ENCODE measurements around the gene CTF1. TPM values are rescaled to one million over a fixed set of nuclear protein-coding genes. Genes with fewer than 3 reads are reported as not detected.

Gene CTF1
- total and polyA plus RNA-seq, 10 of the 15 experiments (the other 5 are each of a cell fraction or from before 2014, with no cell fraction given): 0.04 to 0.46 (median 0.11) TPM; not detected in 3

- H2AFZ ChIP-seq (ENCODE audit: control insufficient read depth, low read depth, low read length): no peak overlapping the region
- peaks cover 16% of the 10 kb centered on the region for H3K4me1 ChIP-seq (ENCODE audit: control insufficient read depth, insufficient read depth, low read length)
- peaks cover 19% of the 10 kb centered on the region for H3K79me2 ChIP-seq (ENCODE audit: control insufficient read depth, insufficient read depth, low read length)
- POLR2A ChIA-PET: interaction anchor here (0.5 to 0.8 kb wide), 2 partner anchors 189 to 259 kb away, joined by 3 to 4 read pairs; no protein-coding TSS in a partner anchor
- no peaks in the 10 kb centered on the region for H3K27me3 ChIP-seq (replicated peaks in 1 of 2; ENCODE audit: control insufficient read depth in 2 of 2, insufficient read depth in 2 of 2, low read length in 1 of 2)
- in situ Hi-C loops (cut with MboI) (loop anchor here (10.0 kb wide), 2 partner anchors 762 to 922 kb away; partner anchors contain the start of gene ZNF267), intact Hi-C loops (cut with micrococcal nuclease; ENCODE audit: unreplicated experiment) (loop anchor here (1.0 to 10.0 kb wide), 4 partner anchors 142 to 922 kb away; partner anchors contain the start of genes VKORC1 and ZNF267)
- TF ChIP-seq MEF2B (IDR thresholded peaks at IDR 0.05; ENCODE audit: partially characterized antibody, poor library complexity, severe bottlenecking): no peak
- no peak for TF ChIP-seq STAT1 (conservative IDR thresholded peaks at IDR 0.05)
- no peak for TF ChIP-seq BCL3 (IDR thresholded peaks at IDR 0.05; ENCODE audit: borderline replicate concordance, insufficient read depth, low read depth, low read length, poor library complexity, severe bottlenecking)
- no peak for TF ChIP-seq EZH2 (IDR thresholded peaks at IDR 0.05; ENCODE audit: borderline replicate concordance, control insufficient read depth, low read depth, low read length)
- no peak for TF ChIP-seq DPF2 (IDR thresholded peaks at IDR 0.05)
- TF ChIP-seq KLF5 (IDR thresholded peaks at IDR 0.05; ENCODE audit: partially characterized antibody): no peak
- TF ChIP-seq MLLT1 (IDR thresholded peaks at IDR 0.05): no peak
- no peak for TF ChIP-seq SIX5 (IDR thresholded peaks at IDR 0.05; ENCODE audit: low read depth, low read length, severe bottlenecking)
- no peak for TF ChIP-seq CUX1 (IDR thresholded peaks at IDR 0.05; ENCODE audit: insufficient replicate concordance, low read depth, low read length)
- no peak for TF ChIP-seq KDM1A (IDR thresholded peaks at IDR 0.05; ENCODE audit: borderline replicate concordance)
- no peak for TF ChIP-seq TCF12 (IDR thresholded peaks at IDR 0.05; ENCODE audit: low read depth, low read length)
- TF ChIP-seq BMI1 (IDR thresholded peaks at IDR 0.05; ENCODE audit: borderline replicate concordance): no peak
- H3K4me3 ChIP-seq: no peak overlapping the region
- H3K4me2 ChIP-seq (ENCODE audit: control insufficient read depth, insufficient read depth): no peak overlapping the region
- BruUV-seq (replicated peaks): no TSS peak
- H4K20me1 ChIP-seq (ENCODE audit: control insufficient read depth, insufficient read depth): no peaks in the 10 kb centered on the region
- SMC1A ChIA-PET (ENCODE audit: uncharacterized antibody, unreplicated experiment): interaction anchor here (1.1 to 2.5 kb wide), 5 partner anchors 12 to 507 kb away, joined by 3 to 12 read pairs (median 6); no protein-coding TSS in a partner anchor
- no peak for ATAC-seq
- no peak overlapping the region for H3K9ac ChIP-seq (ENCODE audit: control insufficient read depth, insufficient read depth, low read length)
- RAD21 ChIA-PET (ENCODE audit: unreplicated experiment): interaction anchor here (1.1 to 2.5 kb wide), 5 partner anchors 11 to 189 kb away, joined by 3 to 17 read pairs (median 5); partner anchors contain the start of genes ZNF646 and ZNF668
- H3K36me3 ChIP-seq (ENCODE audit: control insufficient read depth in 2 of 2, insufficient read depth in 2 of 2, low read length in 1 of 2): 0 out of 4 replicates have a peak, but pooled peaks cover 0 to 8% of the 10 kb centered on the region in 2 experiments
- no peak for DNase-seq (ENCODE audit: low read depth, low spot score)
- no peak overlapping the region for H3K27ac ChIP-seq (ENCODE audit: control insufficient read depth, insufficient read depth)
- FAIRE-seq: no peak
- CTCF ChIA-PET: interaction anchor here (0.6 to 3.6 kb wide), 20 partner anchors 9 to 918 kb away, joined by 3 to 37 read pairs (median 3); partner anchors contain the start of genes HSD3B7, VKORC1 and ZNF843
- no peaks in the 10 kb centered on the region for H3K9me3 ChIP-seq (replicated peaks; ENCODE audit: control insufficient read depth, insufficient read depth, low read length)
- whole genome bisulfite sequencing (ENCODE audit: insufficient coverage, insufficient replicate concordance, low lambda C conversion rate, missing lambda C conversion rate): 78% methylated on average over 9 of the region's 9 CpGs
These were observed 56.7 kb downstream of the CTF1 start for GRCh38 chr16:30953111-30953510.

All from GM12878 (cell line).